HG03135 (cell line): Measurements from ENCODE around the gene GALNTL6.
A peak's percentile ranks its signal among the peaks of the same experiment; 100 is the strongest.
"Not testable (repeated sequence)": the region's sequence is repeated elsewhere in the genome, so short reads cannot be mapped to it uniquely, and the experiment has no call there.

Source experiments
- ATAC-seq: cut with Tn5 transposase; IDR thresholded peaks from one replicate; pipeline ENCODE4 v1.9.1; 2021; ENCODE audit warnings: mild to moderate bottlenecking, moderate library complexity; ENCODE audit not compliant: unreplicated experiment

Gene GALNTL6

GRCh38 chr4:172997217-172997609 is 1184.0 kb downstream of the GALNTL6 start:
- no peak for ATAC-seq

GRCh38 chr4:172997856-172998255 is 1184.7 kb downstream of the GALNTL6 start:
- no peak for ATAC-seq

- ATAC-seq: no peak
Measured at GRCh38 chr4:172998527-172999469, 1185.6 kb downstream of the GALNTL6 start.

GRCh38 chr4:173001571-173001970 is 1188.4 kb downstream of the GALNTL6 start:
- no peak for ATAC-seq

GRCh38 chr4:173002830-173003561 is 1189.8 kb downstream of the GALNTL6 start:
- ATAC-seq: no peak

GRCh38 chr4:173005912-173006633 is 1192.9 kb downstream of the GALNTL6 start:
- ATAC-seq: no peak

GRCh38 chr4:173008436-173008835 is 1195.2 kb downstream of the GALNTL6 start:
- no peak for ATAC-seq

- ATAC-seq: no peak
Measured at GRCh38 chr4:173009129-173009823, 1196.1 kb downstream of the GALNTL6 start.

- no peak for ATAC-seq
Measured at GRCh38 chr4:173012608-173013007, 1199.4 kb downstream of the GALNTL6 start.

GRCh38 chr4:173013232-173013930 is 1200.2 kb downstream of the GALNTL6 start:
- ATAC-seq: no peak

- no peak for ATAC-seq
Measured at GRCh38 chr4:173014113-173014558, 1200.9 kb downstream of the GALNTL6 start.

- no peak for ATAC-seq
Measured at GRCh38 chr4:173014836-173015235, 1201.6 kb downstream of the GALNTL6 start.

- ATAC-seq: no peak
Measured at GRCh38 chr4:173017802-173018201, 1204.6 kb downstream of the GALNTL6 start.

GRCh38 chr4:173018446-173018845 is 1205.2 kb downstream of the GALNTL6 start:
- no peak for ATAC-seq

- no peak for ATAC-seq
Measured at GRCh38 chr4:173019664-173020063, 1206.5 kb downstream of the GALNTL6 start.

GRCh38 chr4:173021746-173022573 is 1208.8 kb downstream of the GALNTL6 start:
- ATAC-seq: not testable (repeated sequence)

- ATAC-seq: no peak
Measured at GRCh38 chr4:173024203-173024602, 1211.0 kb downstream of the GALNTL6 start.

- peak; percentile 88 for ATAC-seq
Measured at GRCh38 chr4:173025131-173025530, 1211.9 kb downstream of the GALNTL6 start.

- no peak for ATAC-seq
Measured at GRCh38 chr4:173037242-173037641, 1224.0 kb downstream of the GALNTL6 start.
